GM21447 (cell line): ENCODE data around the gene CALU.

Experiments used
- ATAC-seq: cut with Tn5 transposase; IDR thresholded peaks from one replicate; pipeline ENCODE4 v1.9.1; 2021; ENCODE audit not compliant: unreplicated experiment

The CALU gene

GRCh38 chr7:128783143-128783861 lies 44.1 kb downstream of the CALU start:
- ATAC-seq: no peak

DNA sequence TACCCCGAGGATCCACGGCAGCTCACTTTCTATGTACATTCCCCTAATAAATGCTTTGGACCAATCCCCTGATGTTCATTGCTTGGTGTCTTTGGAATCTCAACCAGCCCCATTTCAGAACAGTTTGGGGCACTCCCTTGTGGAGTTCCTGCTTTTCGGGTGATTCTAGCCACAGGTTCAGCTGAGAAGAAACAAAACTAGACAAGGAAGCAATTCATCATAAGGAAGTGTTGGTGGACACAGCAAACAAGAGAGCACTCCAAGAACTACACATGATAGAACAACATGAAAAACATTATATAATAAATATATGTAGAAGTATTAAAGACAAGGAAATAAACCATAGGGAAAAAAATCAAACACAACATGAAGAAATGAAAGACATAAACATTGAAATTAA lies 46.6 kb downstream of the CALU start:
- ATAC-seq: no peak

DNA sequence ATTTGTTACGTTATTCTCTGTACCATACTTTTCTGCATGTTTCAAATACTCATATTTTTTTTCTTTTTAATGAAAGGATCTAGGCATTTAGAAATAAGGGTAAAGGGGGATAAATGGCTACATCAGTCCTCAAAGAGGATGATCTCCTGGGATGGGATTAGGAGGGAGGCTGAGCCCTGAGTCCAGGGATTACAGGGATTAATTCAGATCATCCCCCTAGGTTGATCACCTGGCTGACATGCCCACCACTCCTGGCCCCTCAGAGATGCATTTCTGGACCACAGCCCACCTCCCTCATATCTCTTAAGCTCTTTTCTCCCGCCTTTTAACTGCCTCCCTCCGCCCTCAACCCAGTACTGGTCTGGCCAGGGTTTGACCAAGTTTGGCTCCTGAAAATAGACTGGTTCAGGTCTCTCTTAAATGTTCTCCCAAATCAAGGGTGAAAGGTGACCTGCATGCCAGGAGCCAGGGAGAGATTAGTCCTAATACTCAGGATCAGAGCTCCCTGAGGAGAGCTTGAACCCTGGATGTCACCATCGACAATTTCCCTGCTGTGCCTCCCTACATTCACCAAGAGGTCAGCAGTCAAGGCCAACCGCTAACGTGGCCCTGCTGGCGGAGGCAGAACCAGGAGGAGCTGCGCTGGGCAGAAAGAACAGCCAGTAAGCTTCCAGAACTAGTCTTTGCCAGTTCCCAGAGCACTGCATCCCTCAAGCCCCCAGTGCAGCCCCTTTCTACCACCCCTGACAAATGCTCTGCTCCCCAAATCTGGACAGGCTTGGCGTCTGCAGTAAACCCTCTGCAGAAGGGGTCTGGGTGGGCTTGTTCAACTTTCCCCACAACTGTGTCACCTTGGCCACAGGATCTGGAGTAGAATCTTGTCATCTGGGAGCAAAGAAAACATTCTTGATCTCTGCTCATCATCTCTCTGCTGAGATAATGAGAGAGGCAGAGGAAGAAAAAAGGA lies 49.6 kb downstream of the CALU start:
- ATAC-seq: no peak

GRCh38 chr7:128790315-128791041 lies 51.3 kb downstream of the CALU start:
- no peak for ATAC-seq

- ATAC-seq: peak; percentile 80
Measured at GRCh38 chr7:128791121-128791971, 52.2 kb downstream of the CALU start, which contains the start of gene CCDC136. CCDC136 (plus strand) TSS chr7:128791968; CDS start chr7:128792412, 444 bp downstream.

DNA sequence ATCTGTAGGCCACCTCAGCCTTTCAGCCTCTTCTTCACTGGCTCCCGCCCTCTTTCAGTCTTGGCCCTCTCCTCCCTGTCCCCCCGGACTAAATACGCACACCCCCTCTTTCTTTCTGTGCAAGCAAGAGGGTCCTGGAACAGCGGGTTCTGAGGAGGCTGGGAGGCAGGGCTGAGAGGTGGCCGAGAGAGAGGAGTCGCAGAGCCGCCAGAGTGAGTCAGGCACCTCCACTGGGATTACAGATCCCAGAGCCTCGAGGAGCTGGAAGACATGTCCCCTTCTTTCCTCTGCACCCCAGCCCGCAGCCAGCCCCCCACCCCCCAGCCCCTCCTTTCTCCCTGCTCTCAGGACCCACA lies 52.8 kb downstream of the CALU start:
- ATAC-seq: no peak

GRCh38 chr7:128792471-128793180 lies 53.5 kb downstream of the CALU start:
- ATAC-seq: no peak

DNA sequence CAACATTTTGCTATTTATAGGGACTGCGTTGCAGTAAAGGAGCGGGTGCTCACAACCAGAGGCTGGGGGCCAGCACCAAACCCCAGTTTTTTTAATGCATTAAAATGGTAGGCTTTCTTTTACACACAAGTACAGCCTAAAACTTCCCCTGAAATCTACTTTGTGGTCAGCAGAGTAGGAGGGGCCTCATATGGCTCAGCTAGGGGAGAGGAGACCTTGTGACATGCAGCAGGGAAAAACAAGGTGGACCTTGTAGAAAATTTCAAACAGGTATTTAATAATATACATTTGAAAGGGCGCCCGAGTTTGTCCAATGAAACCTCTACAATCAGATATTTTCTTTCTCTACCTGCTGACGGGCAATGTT lies 54.0 kb downstream of the CALU start:
- no peak for ATAC-seq

GRCh38 chr7:128794020-128794419 lies 54.9 kb downstream of the CALU start:
- ATAC-seq: no peak

DNA sequence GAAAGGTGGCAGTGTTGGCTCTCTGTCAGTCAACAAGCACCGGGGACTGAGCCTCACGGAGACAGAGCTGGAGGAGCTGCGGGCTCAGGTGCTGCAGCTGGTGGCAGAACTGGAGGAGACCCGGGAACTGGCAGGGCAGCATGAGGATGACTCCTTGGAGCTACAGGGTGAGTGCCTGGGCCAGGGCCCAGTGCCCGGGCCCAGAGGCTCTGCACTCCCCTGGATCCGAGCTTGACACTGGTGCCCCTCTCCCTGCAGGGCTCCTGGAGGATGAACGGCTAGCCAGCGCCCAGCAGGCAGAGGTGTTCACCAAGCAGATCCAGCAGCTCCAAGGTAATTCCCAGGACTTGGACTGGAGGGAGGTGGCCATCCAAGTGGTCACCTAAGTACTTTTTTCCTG lies 55.3 kb downstream of the CALU start:
- ATAC-seq: no peak

DNA sequence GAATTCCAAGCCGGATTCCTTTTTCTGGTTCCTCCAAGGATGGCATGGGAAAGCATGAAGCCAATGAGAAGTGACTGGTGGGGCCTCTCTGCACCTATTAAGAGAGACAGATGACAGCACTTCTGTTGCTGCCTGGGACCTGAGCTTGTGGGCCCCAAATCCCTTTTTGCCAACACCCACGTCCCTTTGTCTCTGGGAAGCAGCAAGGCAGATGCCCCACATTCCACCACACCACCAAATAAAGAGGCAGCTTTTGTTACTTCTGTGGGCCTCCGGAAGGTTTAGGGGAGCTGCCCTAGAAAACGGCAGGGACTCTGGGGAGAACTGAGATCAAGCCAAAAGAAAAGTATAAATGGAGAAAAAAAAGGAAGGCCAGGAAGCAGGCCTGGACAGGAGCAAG lies 56.0 kb downstream of the CALU start:
- no peak for ATAC-seq

GRCh38 chr7:128796327-128796726 lies 57.2 kb downstream of the CALU start:
- no peak for ATAC-seq

- no peak for ATAC-seq
Measured at GRCh38 chr7:128799451-128799850, 60.3 kb downstream of the CALU start.

DNA sequence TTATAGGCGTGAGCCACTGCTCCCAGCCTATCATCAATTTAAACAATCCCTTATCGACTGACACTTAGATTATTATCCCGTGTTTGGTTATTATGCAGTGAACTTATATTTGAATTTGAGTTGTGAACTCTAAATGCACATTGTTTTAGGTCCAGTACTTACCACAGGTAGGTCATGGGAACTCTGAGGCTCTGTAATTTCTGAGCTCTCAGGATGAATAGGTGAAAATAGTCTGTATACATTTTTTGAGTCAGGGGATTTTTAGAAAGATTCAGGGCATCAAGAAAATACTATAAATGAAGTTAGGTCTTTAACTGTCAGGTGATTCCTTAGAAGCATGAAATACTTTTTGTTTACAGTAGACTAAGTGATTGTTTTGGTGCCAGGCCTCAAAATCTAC lies 61.4 kb downstream of the CALU start:
- ATAC-seq: no peak

DNA sequence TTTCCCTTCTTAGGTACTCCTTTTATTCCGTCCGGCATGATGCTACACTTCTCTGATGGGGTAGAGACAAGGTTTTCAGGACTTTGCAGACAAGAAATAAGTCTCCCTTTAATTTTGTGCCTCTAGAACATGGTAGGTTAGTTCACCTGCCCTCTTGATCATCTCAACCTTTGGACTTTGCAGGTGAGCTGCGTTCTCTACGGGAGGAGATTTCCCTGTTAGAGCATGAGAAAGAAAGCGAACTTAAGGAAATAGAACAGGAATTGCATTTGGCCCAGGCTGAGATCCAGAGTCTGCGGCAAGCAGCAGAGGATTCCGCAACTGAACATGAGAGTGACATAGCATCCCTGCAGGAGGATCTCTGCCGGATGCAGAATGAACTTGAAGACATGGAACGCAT lies 61.8 kb downstream of the CALU start:
- ATAC-seq: no peak

- no peak for ATAC-seq
Measured at GRCh38 chr7:128801667-128802418, 62.7 kb downstream of the CALU start.

GRCh38 chr7:128804484-128804883 lies 65.3 kb downstream of the CALU start:
- no peak for ATAC-seq

DNA sequence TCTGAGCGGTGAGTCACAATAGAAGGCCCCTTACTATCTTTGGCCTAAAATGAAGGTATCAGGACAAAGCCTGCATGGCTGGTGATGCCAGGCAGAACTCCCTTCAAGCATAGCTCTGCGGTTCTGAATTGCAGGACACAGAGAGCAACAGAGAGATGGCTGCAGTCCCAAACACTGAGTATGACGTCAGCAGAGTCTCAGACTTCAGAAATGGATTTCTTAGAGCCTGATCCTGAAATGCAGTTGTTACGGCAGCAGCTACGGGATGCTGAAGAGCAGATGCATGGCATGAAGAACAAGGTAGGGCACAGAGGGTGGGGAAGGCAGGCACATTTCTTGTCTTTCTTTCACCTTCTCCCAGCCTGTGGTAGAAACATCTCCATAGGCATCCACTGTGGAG lies 66.1 kb downstream of the CALU start:
- ATAC-seq: no peak

DNA sequence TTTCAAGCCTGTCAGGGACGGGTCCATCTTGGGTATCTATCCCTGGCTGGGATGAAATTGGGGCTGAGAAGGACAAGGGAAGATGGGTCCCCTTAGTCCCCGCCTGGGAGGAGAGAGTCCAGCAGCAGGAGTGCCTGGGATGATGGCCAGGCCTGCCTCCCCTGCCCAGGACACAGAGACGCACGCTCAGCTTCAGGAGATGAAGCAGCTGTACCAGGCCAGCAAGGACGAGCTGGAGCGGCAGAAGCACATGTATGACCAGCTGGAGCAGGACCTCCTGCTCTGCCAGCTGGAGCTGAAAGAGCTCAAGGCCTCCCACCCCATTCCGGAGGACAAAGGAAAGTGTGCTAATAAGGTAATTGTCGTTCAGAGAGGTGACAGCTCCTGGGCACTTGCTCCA lies 68.0 kb downstream of the CALU start:
- no peak for ATAC-seq
